ENCODE data around the gene MMP17. TPM values are rescaled to one million over a fixed set of nuclear protein-coding genes. Genes with fewer than 3 reads are reported as not detected.

The MMP17 gene
- total and polyA plus RNA-seq, 8 donors: 0.58 to 21.5 (median 2.5) TPM

GRCh38 chr12:131862994-131863710 lies 35.0 kb downstream of the MMP17 start:
- Histone ChIP-seq H3K36me3 (no peaks in the 10 kb centered on the region), H3K4me3 (no peak overlapping the region), H3K9me3 (no peaks in the 10 kb centered on the region), H3K27ac (no peak overlapping the region), H3K4me1 (no peaks in the 10 kb centered on the region), H3K27me3 (no peaks in the 10 kb centered on the region)
- FAIRE-seq (no peak), ATAC-seq (no peak), DNase-seq (no peak)
- intact Hi-C loops (cut with DNase I): no loop called here
- TF ChIP-seq, protein P1, sequence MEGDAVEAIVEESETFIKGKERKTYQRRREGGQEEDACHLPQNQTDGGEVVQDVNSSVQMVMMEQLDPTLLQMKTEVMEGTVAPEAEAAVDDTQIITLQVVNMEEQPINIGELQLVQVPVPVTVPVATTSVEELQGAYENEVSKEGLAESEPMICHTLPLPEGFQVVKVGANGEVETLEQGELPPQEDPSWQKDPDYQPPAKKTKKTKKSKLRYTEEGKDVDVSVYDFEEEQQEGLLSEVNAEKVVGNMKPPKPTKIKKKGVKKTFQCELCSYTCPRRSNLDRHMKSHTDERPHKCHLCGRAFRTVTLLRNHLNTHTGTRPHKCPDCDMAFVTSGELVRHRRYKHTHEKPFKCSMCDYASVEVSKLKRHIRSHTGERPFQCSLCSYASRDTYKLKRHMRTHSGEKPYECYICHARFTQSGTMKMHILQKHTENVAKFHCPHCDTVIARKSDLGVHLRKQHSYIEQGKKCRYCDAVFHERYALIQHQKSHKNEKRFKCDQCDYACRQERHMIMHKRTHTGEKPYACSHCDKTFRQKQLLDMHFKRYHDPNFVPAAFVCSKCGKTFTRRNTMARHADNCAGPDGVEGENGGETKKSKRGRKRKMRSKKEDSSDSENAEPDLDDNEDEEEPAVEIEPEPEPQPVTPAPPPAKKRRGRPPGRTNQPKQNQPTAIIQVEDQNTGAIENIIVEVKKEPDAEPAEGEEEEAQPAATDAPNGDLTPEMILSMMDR (IDR thresholded peaks at IDR 0.05): no peak
- 45 to 51% methylated on average over 19 to 20 of the region's 20 CpGs for WGBS, 2 donors

DNA sequence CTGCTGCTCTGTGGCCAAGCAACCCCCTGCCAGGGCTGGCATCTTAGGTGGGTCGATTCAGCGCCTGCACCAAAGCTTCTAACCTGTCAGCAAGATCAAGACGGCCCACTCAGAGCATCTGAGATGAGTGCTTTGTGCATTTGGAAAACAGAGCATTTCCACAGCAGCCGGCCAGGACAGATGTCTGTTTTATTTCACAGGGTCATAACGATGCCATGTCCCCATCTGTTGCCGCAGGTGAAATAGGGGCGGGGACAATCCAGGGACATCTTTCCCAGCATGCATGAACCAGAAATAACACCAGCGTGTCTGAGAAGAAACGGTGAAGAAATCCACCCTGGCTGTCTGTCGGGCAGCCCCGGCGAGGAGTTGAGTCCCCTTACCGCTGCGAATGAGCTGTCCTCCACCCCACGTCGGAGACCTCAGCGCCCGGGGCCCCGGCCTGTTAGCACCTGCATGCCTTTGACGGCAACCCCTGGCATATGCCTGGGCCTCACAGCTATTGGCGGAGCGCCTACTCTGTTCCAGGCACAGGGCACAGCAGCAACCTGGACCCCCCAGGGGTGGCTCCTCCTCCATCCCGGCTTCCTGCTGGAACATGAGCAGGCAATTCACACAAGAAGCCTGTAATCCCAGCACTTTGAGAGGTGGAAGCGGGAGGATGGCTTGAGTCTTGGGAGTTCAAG lies 35.7 kb downstream of the MMP17 start:
- TF ChIP-seq, protein P1 (IDR thresholded peaks at IDR 0.05): no peak
- ATAC-seq (no peak), DNase-seq (no peak), FAIRE-seq (no peak)
- 61 to 67% methylated on average over 24 of the region's 24 CpGs for WGBS, 2 donors
- intact Hi-C loops (cut with DNase I): no loop called here
- H3K27me3 ChIP-seq: no peaks in the 10 kb centered on the region
- H3K9me3 ChIP-seq: no peaks in the 10 kb centered on the region
- H3K27ac ChIP-seq: no peak overlapping the region
- no peaks in the 10 kb centered on the region for H3K36me3 ChIP-seq
- no peak overlapping the region for H3K4me3 ChIP-seq
- H3K4me1 ChIP-seq: no peaks in the 10 kb centered on the region

GRCh38 chr12:131864469-131864868 lies 36.3 kb downstream of the MMP17 start:
- Histone ChIP-seq H3K36me3 (no peaks in the 10 kb centered on the region), H3K27me3 (no peaks in the 10 kb centered on the region), H3K4me3 (no peak overlapping the region), H3K27ac (no peak overlapping the region), H3K4me1 (no peaks in the 10 kb centered on the region), H3K9me3 (no peaks in the 10 kb centered on the region)
- ATAC-seq (no peak), FAIRE-seq (no peak), DNase-seq (no peak)
- intact Hi-C loops (cut with DNase I): no loop called here
- WGBS, 2 donors: 81 to 87% methylated on average over 8 of the region's 8 CpGs
- TF ChIP-seq, protein P1 (IDR thresholded peaks at IDR 0.05): no peak

- no peak overlapping the region for H3K4me3 ChIP-seq
- WGBS, 2 donors: 81 to 86% methylated on average over 20 of the region's 20 CpGs
- H3K27ac ChIP-seq: no peak overlapping the region
- no peaks in the 10 kb centered on the region for H3K9me3 ChIP-seq
- FAIRE-seq (no peak), ATAC-seq (no peak), DNase-seq (no peak)
- TF ChIP-seq, protein P1 (IDR thresholded peaks at IDR 0.05): no peak
- H3K36me3 ChIP-seq: no peaks in the 10 kb centered on the region
- H3K4me1 ChIP-seq: no peaks in the 10 kb centered on the region
- intact Hi-C loops (cut with DNase I): no loop called here
- H3K27me3 ChIP-seq: no peaks in the 10 kb centered on the region
Measured at GRCh38 chr12:131865180-131865875, 37.1 kb downstream of the MMP17 start.

Data from pancreas (tissue), 10 donors.